GM23338 (cell line): Measurements from ENCODE around the gene FBXL20. TPM values are rescaled to one million over a fixed set of nuclear protein-coding genes. Genes with fewer than 3 reads are reported as not detected.
A peak's percentile ranks its signal among the peaks of the same experiment; 100 is the strongest.

Experiments
- ATAC-seq: fragments of 200-7000 bp; cut with Tn5 transposase; 3 replicates; pipeline ENCODE4 v1.9.1; 2020
- DNase-seq: peaks from one replicate; pipeline ENCODE4 v3.0.0-alpha.2; 2015; ENCODE audit warnings: low spot score
- H2AFZ ChIP-seq: fragments of 200-600 bp; sonication (generic); 2 replicates; pipeline ENCODE4 v1.8.0; 2016; ENCODE audit warnings: antibody characterized with exemption, mild to moderate bottlenecking, moderate library complexity
- H3F3A ChIP-seq: fragments of 200-600 bp; sonication (generic); replicated peaks from 2 replicates; pipeline ENCODE4 v1.8.0; 2017; ENCODE audit warnings: antibody characterized with exemption, mixed run types, low read depth
- H3K27ac ChIP-seq: fragments of 200-600 bp; sonication (generic); 2 replicates; pipeline ENCODE4 v1.6.1; 2016; ENCODE audit warnings: low read depth
- H3K27me3 ChIP-seq: fragments of 200-600 bp; sonication (generic); 2 replicates; pipeline ENCODE4 v1.8.0; 2016; ENCODE audit warnings: mild to moderate bottlenecking, mixed run types, moderate library complexity; ENCODE audit not compliant: insufficient read depth
- H3K36me3 ChIP-seq: fragments of 200-600 bp; sonication (generic); 2 replicates; pipeline ENCODE4 v1.8.0; 2016; ENCODE audit warnings: mild to moderate bottlenecking; ENCODE audit not compliant: insufficient read depth
- H3K4me1 ChIP-seq: fragments of 200-600 bp; sonication (generic); 2 replicates; pipeline ENCODE4 v1.8.0; 2016; ENCODE audit warnings: mild to moderate bottlenecking, moderate library complexity; ENCODE audit not compliant: insufficient read depth
- H3K4me2 ChIP-seq: fragments of 200-600 bp; sonication (generic); 2 replicates; pipeline ENCODE4 v1.7.1; 2017; ENCODE audit warnings: mixed run types
- H3K4me3 ChIP-seq: fragments of 200-600 bp; sonication (generic); 2 replicates; pipeline ENCODE4 v1.6.1; 2016; ENCODE audit warnings: mixed run types
- H3K79me2 ChIP-seq: fragments of 200-600 bp; sonication (generic); replicated peaks from 2 replicates; pipeline ENCODE4 v1.8.0; 2017; ENCODE audit warnings: mild to moderate bottlenecking; ENCODE audit not compliant: insufficient read depth
- H3K9me2 ChIP-seq: fragments of 200-600 bp; sonication (generic); 2 replicates; pipeline ENCODE4 v1.8.0; 2017; ENCODE audit not compliant: insufficient read depth
- H4K20me1 ChIP-seq: fragments of 200-600 bp; sonication (generic); replicated peaks from 2 replicates; pipeline ENCODE4 v1.8.0; 2017; ENCODE audit warnings: mild to moderate bottlenecking; ENCODE audit not compliant: insufficient read depth
- H3K27ac Mint-ChIP-seq: 2 replicates; pipeline ENCODE4 v1.8.0; 2020; ENCODE audit warnings: inconsistent platforms, mild to moderate bottlenecking, moderate library complexity, mixed read lengths
- H3K27me3 Mint-ChIP-seq: 3 replicates; pipeline ENCODE4 v1.8.0; 2022; ENCODE audit warnings: low read depth, mild to moderate bottlenecking, moderate library complexity, mixed read lengths, inconsistent platforms; ENCODE audit not compliant: insufficient read depth, poor library complexity
- H3K36me3 Mint-ChIP-seq: 3 replicates; pipeline ENCODE4 v1.8.0; 2021; ENCODE audit warnings: low read depth, mild to moderate bottlenecking, inconsistent platforms, moderate library complexity, mixed read lengths
- H3K4me1 Mint-ChIP-seq: 3 replicates; pipeline ENCODE4 v1.8.0; 2020; ENCODE audit warnings: mild to moderate bottlenecking, inconsistent platforms, mixed read lengths
- H3K4me3 Mint-ChIP-seq: 3 replicates; pipeline ENCODE4 v1.8.0; 2021; ENCODE audit warnings: moderate library complexity, mild to moderate bottlenecking, inconsistent platforms, mixed read lengths
- H3K9me3 Mint-ChIP-seq: 3 replicates; pipeline ENCODE4 v1.8.0; 2020; ENCODE audit warnings: moderate library complexity, mild to moderate bottlenecking, inconsistent platforms, mixed read lengths
- EZH2phosphoT487 ChIP-seq: fragments of 200-600 bp; sonication (generic); IDR thresholded peaks from one replicate; pipeline ENCODE4 v1.8.1; 2018; ENCODE audit warnings: antibody characterized with exemption; ENCODE audit not compliant: unreplicated experiment
- JUNB ChIP-seq: IDR thresholded peaks from one replicate; pipeline ENCODE4 v1.6.1; 2016; ENCODE audit warnings: antibody characterized with exemption; ENCODE audit not compliant: unreplicated experiment
- STAT1 ChIP-seq: IDR thresholded peaks from one replicate; pipeline ENCODE4 v1.6.1; 2016; ENCODE audit warnings: antibody characterized with exemption; ENCODE audit not compliant: unreplicated experiment
- ZNF331 ChIP-seq: fragments of 250-450 bp; sonication (Bioruptor Pico); IDR thresholded peaks from 2 replicates; pipeline ENCODE4 v1.5.0; 2020; ENCODE audit warnings: low read depth, mild to moderate bottlenecking, moderate library complexity
- polyA plus RNA-seq: library from polyadenylated mRNA; unstranded; fragments of >200 nt; fragmentation: Nextera tagmentation; extraction: Ambion mirVana; gene quantifications from 2 replicates; pipeline ENCODE4 v1.2.1, GENCODE V29; 2016
- total RNA-seq: library from RNA; depleted of rRNA; stranded (reverse); fragments of >200 nt; shearing (Covaris generic); gene quantifications from 2 replicates; pipeline ENCODE4 v1.2.3, GENCODE V29; 2014
- TF ChIP-seq, protein P1 (sequence below): fragments of 250-450 bp; sonication (Bioruptor Pico); IDR thresholded peaks from 2 replicates; pipeline ENCODE4 v1.5.0; 2020; ENCODE audit warnings: mild to moderate bottlenecking, moderate library complexity

The FBXL20 gene
- total and polyA plus RNA-seq, 2 experiments from 2014 or later = 2.9 to 6.9 TPM

DNA sequence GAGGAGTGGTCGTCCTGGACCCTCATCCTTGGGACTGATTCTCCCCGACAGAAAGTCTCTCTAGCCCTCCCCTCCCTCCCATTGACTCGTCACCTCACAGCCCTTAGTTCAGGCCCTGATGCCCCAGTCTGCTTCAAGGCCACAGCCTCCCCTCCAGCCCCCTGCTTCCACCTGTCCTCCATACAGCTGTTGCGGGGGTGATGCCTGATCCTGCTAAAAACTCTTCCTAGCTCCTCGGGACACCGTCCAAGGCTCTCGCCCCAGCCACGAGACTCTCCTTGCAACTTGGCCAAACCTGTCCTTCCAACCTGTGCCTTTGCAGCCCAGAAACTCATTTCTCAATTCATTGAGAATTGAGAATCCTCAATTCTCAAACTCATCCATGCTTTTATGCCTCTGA lies 182.5 kb downstream of the FBXL20 start (continued):
- TF ChIP-seq, protein P1, sequence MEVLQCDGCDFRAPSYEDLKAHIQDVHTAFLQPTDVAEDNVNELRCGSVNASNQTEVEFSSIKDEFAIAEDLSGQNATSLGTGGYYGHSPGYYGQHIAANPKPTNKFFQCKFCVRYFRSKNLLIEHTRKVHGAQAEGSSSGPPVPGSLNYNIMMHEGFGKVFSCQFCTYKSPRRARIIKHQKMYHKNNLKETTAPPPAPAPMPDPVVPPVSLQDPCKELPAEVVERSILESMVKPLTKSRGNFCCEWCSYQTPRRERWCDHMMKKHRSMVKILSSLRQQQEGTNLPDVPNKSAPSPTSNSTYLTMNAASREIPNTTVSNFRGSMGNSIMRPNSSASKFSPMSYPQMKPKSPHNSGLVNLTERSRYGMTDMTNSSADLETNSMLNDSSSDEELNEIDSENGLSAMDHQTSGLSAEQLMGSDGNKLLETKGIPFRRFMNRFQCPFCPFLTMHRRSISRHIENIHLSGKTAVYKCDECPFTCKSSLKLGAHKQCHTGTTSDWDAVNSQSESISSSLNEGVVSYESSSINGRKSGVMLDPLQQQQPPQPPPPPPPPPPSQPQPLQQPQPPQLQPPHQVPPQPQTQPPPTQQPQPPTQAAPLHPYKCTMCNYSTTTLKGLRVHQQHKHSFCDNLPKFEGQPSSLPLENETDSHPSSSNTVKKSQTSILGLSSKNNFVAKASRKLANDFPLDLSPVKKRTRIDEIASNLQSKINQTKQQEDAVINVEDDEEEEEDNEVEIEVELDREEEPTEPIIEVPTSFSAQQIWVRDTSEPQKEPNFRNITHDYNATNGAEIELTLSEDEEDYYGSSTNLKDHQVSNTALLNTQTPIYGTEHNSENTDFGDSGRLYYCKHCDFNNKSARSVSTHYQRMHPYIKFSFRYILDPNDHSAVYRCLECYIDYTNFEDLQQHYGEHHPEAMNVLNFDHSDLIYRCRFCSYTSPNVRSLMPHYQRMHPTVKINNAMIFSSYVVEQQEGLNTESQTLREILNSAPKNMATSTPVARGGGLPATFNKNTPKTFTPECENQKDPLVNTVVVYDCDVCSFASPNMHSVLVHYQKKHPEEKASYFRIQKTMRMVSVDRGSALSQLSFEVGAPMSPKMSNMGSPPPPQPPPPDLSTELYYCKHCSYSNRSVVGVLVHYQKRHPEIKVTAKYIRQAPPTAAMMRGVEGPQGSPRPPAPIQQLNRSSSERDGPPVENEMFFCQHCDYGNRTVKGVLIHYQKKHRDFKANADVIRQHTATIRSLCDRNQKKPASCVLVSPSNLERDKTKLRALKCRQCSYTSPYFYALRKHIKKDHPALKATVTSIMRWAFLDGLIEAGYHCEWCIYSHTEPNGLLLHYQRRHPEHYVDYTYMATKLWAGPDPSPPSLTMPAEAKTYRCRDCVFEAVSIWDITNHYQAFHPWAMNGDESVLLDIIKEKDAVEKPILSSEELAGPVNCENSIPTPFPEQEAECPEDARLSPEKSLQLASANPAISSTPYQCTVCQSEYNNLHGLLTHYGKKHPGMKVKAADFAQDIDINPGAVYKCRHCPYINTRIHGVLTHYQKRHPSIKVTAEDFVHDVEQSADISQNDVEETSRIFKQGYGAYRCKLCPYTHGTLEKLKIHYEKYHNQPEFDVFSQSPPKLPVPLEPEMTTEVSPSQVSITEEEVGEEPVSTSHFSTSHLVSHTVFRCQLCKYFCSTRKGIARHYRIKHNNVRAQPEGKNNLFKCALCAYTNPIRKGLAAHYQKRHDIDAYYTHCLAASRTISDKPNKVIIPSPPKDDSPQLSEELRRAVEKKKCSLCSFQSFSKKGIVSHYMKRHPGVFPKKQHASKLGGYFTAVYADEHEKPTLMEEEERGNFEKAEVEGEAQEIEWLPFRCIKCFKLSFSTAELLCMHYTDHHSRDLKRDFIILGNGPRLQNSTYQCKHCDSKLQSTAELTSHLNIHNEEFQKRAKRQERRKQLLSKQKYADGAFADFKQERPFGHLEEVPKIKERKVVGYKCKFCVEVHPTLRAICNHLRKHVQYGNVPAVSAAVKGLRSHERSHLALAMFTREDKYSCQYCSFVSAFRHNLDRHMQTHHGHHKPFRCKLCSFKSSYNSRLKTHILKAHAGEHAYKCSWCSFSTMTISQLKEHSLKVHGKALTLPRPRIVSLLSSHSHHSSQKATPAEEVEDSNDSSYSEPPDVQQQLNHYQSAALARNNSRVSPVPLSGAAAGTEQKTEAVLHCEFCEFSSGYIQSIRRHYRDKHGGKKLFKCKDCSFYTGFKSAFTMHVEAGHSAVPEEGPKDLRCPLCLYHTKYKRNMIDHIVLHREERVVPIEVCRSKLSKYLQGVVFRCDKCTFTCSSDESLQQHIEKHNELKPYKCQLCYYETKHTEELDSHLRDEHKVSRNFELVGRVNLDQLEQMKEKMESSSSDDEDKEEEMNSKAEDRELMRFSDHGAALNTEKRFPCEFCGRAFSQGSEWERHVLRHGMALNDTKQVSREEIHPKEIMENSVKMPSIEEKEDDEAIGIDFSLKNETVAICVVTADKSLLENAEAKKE = no peak
- TF ChIP-seq EZH2phosphoT487 (no peak), STAT1 (no peak), JUNB (no peak), ZNF331 (CRISPR knock-in tag) (no peak)

DNA sequence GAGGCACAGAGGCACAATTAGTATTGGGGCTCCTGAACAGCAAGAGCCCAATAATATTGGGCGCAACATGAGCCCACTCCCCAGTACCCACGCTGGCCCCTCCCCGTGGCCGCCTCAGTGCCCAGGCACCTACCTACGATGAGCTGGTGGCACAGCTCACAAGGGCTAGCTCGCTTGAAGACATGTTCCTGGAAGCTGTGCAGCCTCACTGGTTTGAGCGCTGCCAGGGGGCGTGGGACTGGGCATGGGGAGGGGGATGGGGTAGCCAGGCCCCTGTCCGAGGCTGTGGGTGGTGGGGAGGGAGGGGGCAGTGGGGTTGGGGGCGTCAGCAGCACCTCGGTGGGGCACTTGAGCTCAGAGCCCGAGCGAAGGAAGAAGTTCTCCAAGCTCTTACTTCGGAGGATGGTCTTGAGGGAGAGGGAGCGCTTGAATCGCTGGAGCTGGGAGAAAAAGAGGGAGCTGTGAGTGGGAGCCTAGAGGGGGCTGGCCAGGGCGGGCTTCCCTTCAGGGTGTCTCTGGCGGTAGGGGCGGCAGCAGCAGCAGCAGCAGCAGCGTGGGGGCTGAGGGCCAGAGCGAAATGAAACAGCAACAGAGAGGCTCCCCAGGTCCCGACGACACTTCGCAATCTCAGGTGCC lies 183.6 kb downstream of the FBXL20 start:
- peak overlapping the region; percentile 79 for H3K4me2 ChIP-seq
- H4K20me1 ChIP-seq = no peaks in the 10 kb centered on the region
- H2AFZ ChIP-seq = peak overlapping the region; percentile 38
- peak overlapping the region; percentile 52 for H3K4me3 ChIP-seq
- Mint-ChIP-seq H3K9me3 (no peaks in the 10 kb centered on the region), H3K36me3 (no peaks in the 10 kb centered on the region), H3K4me3 (peak overlapping the region; percentile 67), H3K27me3 (peaks cover 33% of the 10 kb centered on the region), H3K27ac (no peak overlapping the region), H3K4me1 (peaks cover 16% of the 10 kb centered on the region)
- H3K27ac ChIP-seq = no peak overlapping the region
- H3K79me2 ChIP-seq = no peaks in the 10 kb centered on the region
- ATAC-seq = peak; percentile 65
- no peaks in the 10 kb centered on the region for H3F3A ChIP-seq
- DNase-seq = no peak
- H3K9me2 ChIP-seq = no peaks in the 10 kb centered on the region
- no peak for TF ChIP-seq ZNF331 (CRISPR knock-in tag)
- peaks cover 8% of the 10 kb centered on the region for H3K4me1 ChIP-seq
- no peaks in the 10 kb centered on the region for H3K36me3 ChIP-seq
- H3K27me3 ChIP-seq = peaks cover 26% of the 10 kb centered on the region
